IMR-90 (cell line): Measurements from ENCODE around the gene SLC38A1. TPM values are rescaled to one million over a fixed set of nuclear protein-coding genes. Genes with fewer than 3 reads are reported as not detected.

Experiments used
- ATAC-seq: fragments of 200-7000 bp; cut with Tn5 transposase; 2 replicates; pipeline ENCODE4 v1.9.1; 2020; ENCODE audit warnings: low read depth, mild to moderate bottlenecking, moderate library complexity
- BruUV-seq: library from RNA; stranded (reverse); fragments of 400-500 nt; replicated peaks from 2 replicates; lab custom pipeline; 2021; lab: Mats Ljungman, UMichigan
- CTCF ChIA-PET: fragments of 300-600 bp; formaldehyde crosslinking; extraction: SDS; loops from one replicate; lab custom pipeline; 2021; ENCODE audit warnings: antibody characterized with exemption; lab: Yijun Ruan, JAX
- POLR2A ChIA-PET: fragments of 300-600 bp; sonication (Branson Sonifier 250); formaldehyde crosslinking; loops from one replicate; lab custom pipeline; 2022; ENCODE audit warnings: antibody characterized with exemption; ENCODE audit not compliant: unreplicated experiment; lab: Charles Lee
- DNase-seq: peaks from one replicate; pipeline ENCODE4 v3.0.0; 2013
- H2AFZ ChIP-seq: replicated peaks from 2 replicates; pipeline ENCODE3; 2013; ENCODE audit warnings: low read length, mild to moderate bottlenecking; ENCODE audit not compliant: poor library complexity
- H2AK5ac ChIP-seq: 2 replicates; pipeline ENCODE4 v1.6.1; 2013; ENCODE audit warnings: low read depth, low read length, inconsistent platforms
- H2AK9ac ChIP-seq: replicated peaks from 2 replicates; pipeline ENCODE3; 2013; ENCODE audit warnings: mild to moderate bottlenecking, low read depth, low read length, moderate library complexity; ENCODE audit not compliant: poor library complexity
- H2BK120ac ChIP-seq: 2 replicates; pipeline ENCODE4 v1.6.1; 2013; ENCODE audit warnings: low read depth, low read length, inconsistent platforms
- H2BK15ac ChIP-seq: 3 replicates; pipeline ENCODE4 v1.6.1; 2013; ENCODE audit warnings: low read depth, low read length, inconsistent platforms
- H2BK20ac ChIP-seq: 2 replicates; pipeline ENCODE4 v1.6.1; 2013; ENCODE audit warnings: low read depth, mild to moderate bottlenecking, inconsistent platforms, low read length, moderate library complexity
- H2BK5ac ChIP-seq: 2 replicates; pipeline ENCODE4 v1.6.1; 2013; ENCODE audit warnings: mild to moderate bottlenecking, low read depth, low read length, inconsistent platforms; ENCODE audit not compliant: poor library complexity, severe bottlenecking
- H3K14ac ChIP-seq: replicated peaks from 2 replicates; pipeline ENCODE4 v1.6.1; 2013; ENCODE audit warnings: low read depth, low read length, inconsistent platforms
- H3K18ac ChIP-seq: 2 replicates; pipeline ENCODE4 v1.6.1; 2013; ENCODE audit warnings: low read depth, low read length, control low read depth
- H3K23ac ChIP-seq: 2 replicates; pipeline ENCODE4 v1.6.1; 2013; ENCODE audit warnings: low read depth, low read length, inconsistent platforms
- H3K27ac ChIP-seq: 2 replicates; pipeline ENCODE4 v1.5.1; 2013; ENCODE audit warnings: mild to moderate bottlenecking, control low read depth, low read length; ENCODE audit not compliant: insufficient read depth
- H3K27me3 ChIP-seq: 2 replicates; pipeline ENCODE4 v1.6.1; 2013; ENCODE audit warnings: low read length; ENCODE audit not compliant: control insufficient read depth, insufficient read depth
- H3K36me3 ChIP-seq: 2 replicates; pipeline ENCODE4 v1.6.1; 2013; ENCODE audit warnings: low read length, mixed read lengths; ENCODE audit not compliant: control insufficient read depth, insufficient read depth
- H3K4ac ChIP-seq: 2 replicates; pipeline ENCODE4 v1.6.1; 2013; ENCODE audit warnings: low read depth, low read length, inconsistent platforms
- H3K4me1 ChIP-seq: 2 replicates; pipeline ENCODE4 v1.6.1; 2013; ENCODE audit warnings: low read length, mixed read lengths; ENCODE audit not compliant: control insufficient read depth, insufficient read depth
- H3K4me2 ChIP-seq: 2 replicates; pipeline ENCODE4 v1.6.1; 2013; ENCODE audit warnings: low read depth, mild to moderate bottlenecking, control low read depth, low read length, moderate library complexity
- H3K4me3 ChIP-seq: 2 replicates; pipeline ENCODE4 v1.5.1; 2013; ENCODE audit warnings: low read depth, mild to moderate bottlenecking, control low read depth, low read length, moderate library complexity; ENCODE audit not compliant: insufficient read depth
- H3K56ac ChIP-seq: 2 replicates; pipeline ENCODE4 v1.6.1; 2013; ENCODE audit warnings: low read length, inconsistent platforms; ENCODE audit not compliant: insufficient read depth; ENCODE audit errors: extremely low read depth
- H3K79me1 ChIP-seq, 2 experiments: 2 replicates each; pipeline ENCODE4 v1.6.1; 2013; ENCODE audit warnings: low read length in 2 of 2, inconsistent platforms in 1 of 2, low read depth in 1 of 2
- H3K9ac ChIP-seq: 2 replicates; pipeline ENCODE4 v1.6.1; 2013; ENCODE audit warnings: low read depth, low read length, control low read depth
- H3K9me1 ChIP-seq: 2 replicates; pipeline ENCODE4 v1.6.1; 2013; ENCODE audit warnings: low read length, inconsistent platforms; ENCODE audit not compliant: insufficient read depth
- H3K9me3 ChIP-seq: 2 replicates; pipeline ENCODE4 v1.6.1; 2013; ENCODE audit warnings: low read length; ENCODE audit not compliant: control insufficient read depth, insufficient read depth
- H4K20me1 ChIP-seq: 2 replicates; pipeline ENCODE4 v1.6.1; 2013; ENCODE audit warnings: low read length, inconsistent platforms; ENCODE audit not compliant: insufficient read depth
- H4K5ac ChIP-seq: 2 replicates; pipeline ENCODE4 v1.6.1; 2013; ENCODE audit warnings: mild to moderate bottlenecking, low read depth, low read length, control low read depth
- H4K8ac ChIP-seq, 2 experiments: 2 replicates each; pipeline ENCODE4 v1.6.1; 2013; ENCODE audit warnings: low read depth in 2 of 2, low read length in 2 of 2, control low read depth in 1 of 2, inconsistent platforms in 1 of 2
- H4K91ac ChIP-seq: 2 replicates; pipeline ENCODE4 v1.6.1; 2013; ENCODE audit warnings: low read depth, low read length, inconsistent platforms; ENCODE audit not compliant: insufficient read depth
- BHLHE40 ChIP-seq: fragments of 150-350 bp; IDR thresholded peaks from 2 replicates; pipeline ENCODE4 v1.6.1; 2016; ENCODE audit warnings: mild to moderate bottlenecking, low read depth, low read length
- CHD1 ChIP-seq: IDR thresholded peaks from 2 replicates; pipeline ENCODE4 v1.6.1; 2012; ENCODE audit warnings: low read depth, low read length, improper control_type of control experiment
- CTCF ChIP-seq: conservative IDR thresholded peaks from 2 replicates; pipeline ENCODE4 v1.5.1; 2012; ENCODE audit warnings: mild to moderate bottlenecking, low read depth, low read length, improper control_type of control experiment
- ELK1 ChIP-seq: fragments of 150-350 bp; IDR thresholded peaks from 2 replicates; pipeline ENCODE4 v1.6.1; 2016; ENCODE audit warnings: low read depth, mild to moderate bottlenecking, low read length, moderate library complexity, borderline replicate concordance
- FOS ChIP-seq: fragments of 150-350 bp; IDR thresholded peaks from 2 replicates; pipeline ENCODE4 v1.6.1; 2016; ENCODE audit warnings: low read depth, low read length
- MAFK ChIP-seq: IDR thresholded peaks from 2 replicates; pipeline ENCODE4 v1.6.1; 2012; ENCODE audit warnings: low read depth, low read length, improper control_type of control experiment
- MAZ ChIP-seq: IDR thresholded peaks from 2 replicates; pipeline ENCODE4 v1.6.1; 2012; ENCODE audit warnings: low read depth, mild to moderate bottlenecking, low read length, improper control_type of control experiment, moderate library complexity, borderline replicate concordance
- MXI1 ChIP-seq: IDR thresholded peaks from 2 replicates; pipeline ENCODE4 v1.6.1; 2012; ENCODE audit warnings: low read depth, mild to moderate bottlenecking, low read length, moderate library complexity, borderline replicate concordance
- NFE2L2 ChIP-seq: fragments of 150-350 bp; IDR thresholded peaks from 2 replicates; pipeline ENCODE4 v1.6.1; 2016; ENCODE audit warnings: low read depth, mild to moderate bottlenecking, low read length
- POLR2A ChIP-seq: IDR thresholded peaks from 2 replicates; pipeline ENCODE4 v1.6.1; 2012; ENCODE audit warnings: mild to moderate bottlenecking, low read depth, low read length
- RAD21 ChIP-seq: IDR thresholded peaks from 2 replicates; pipeline ENCODE4 v1.6.1; 2012; ENCODE audit warnings: low read length, improper control_type of control experiment
- RCOR1 ChIP-seq: IDR thresholded peaks from 2 replicates; pipeline ENCODE4 v1.6.1; 2012; ENCODE audit warnings: mild to moderate bottlenecking, low read length, improper control_type of control experiment; ENCODE audit not compliant: insufficient replicate concordance
- RFX5 ChIP-seq: IDR thresholded peaks from 2 replicates; pipeline ENCODE4 v1.8.0; 2012; ENCODE audit warnings: low read depth, mild to moderate bottlenecking, low read length, moderate library complexity
- SMC3 ChIP-seq: fragments of 150-350 bp; IDR thresholded peaks from 2 replicates; pipeline ENCODE4 v1.6.1; 2016; ENCODE audit warnings: low read depth, mild to moderate bottlenecking, antibody characterized with exemption, low read length, moderate library complexity
- USF2 ChIP-seq: fragments of 150-350 bp; IDR thresholded peaks from 2 replicates; pipeline ENCODE4 v1.6.1; 2017; ENCODE audit warnings: mild to moderate bottlenecking, antibody characterized with exemption, low read length, low read depth
- WGBS, 2 experiments: methylation state at CpG; one replicate each; pipeline versions ENCODE4 v1.1.5 to v1.1.7; 2013; ENCODE audit warnings: missing lambda C conversion rate in 2 of 2; ENCODE audit not compliant: insufficient read length in 1 of 2; ENCODE audit errors: extremely low coverage in 2 of 2; 5-methylcytosine and 5-hydroxymethylcytosine counted together
- dilution Hi-C: fragments of 300-500 bp; cut with HindIII; formaldehyde crosslinking; loops from one replicate; pipeline ENCODE4 v1.14.3; 2018; ENCODE audit warnings: low sequenced_read_pairs; ENCODE audit not compliant: unreplicated experiment
- in situ Hi-C: fragments of 300-500 bp; cut with MboI; formaldehyde crosslinking; loops from 3 replicates; pipeline ENCODE4 v1.14.3; 2019; ENCODE audit warnings: low sequenced_read_pairs, inconsistent platforms, mixed read lengths
- intact Hi-C: fragments of 100-400 bp; cut with micrococcal nuclease; formaldehyde crosslinking; loops from 2 replicates; pipeline ENCODE4 v1.10.0; 2022
- polyA plus RNA-seq, 3 experiments: library from polyadenylated mRNA; depleted of rRNA; stranded (reverse); fragments of >200 nt; gene quantifications; 2 replicates each; pipeline ENCODE4 v1.2.3, GENCODE V29; 2012; ENCODE audit warnings: low replicate concordance in 1 of 3
- total RNA-seq: library from RNA; depleted of rRNA; stranded (reverse); fragments of >200 nt; gene quantifications from 2 replicates; pipeline ENCODE4 v1.2.3, GENCODE V29; 2012

The SLC38A1 gene
- total and polyA plus RNA-seq, 2 of the 4 experiments (the other 2 are of a cell fraction) = 22.8 to 61.5 TPM

- Histone ChIP-seq H2BK15ac (no peak overlapping the region), H2AK5ac (no peak overlapping the region), H2BK120ac (no peak overlapping the region), H3K27me3 (no peaks in the 10 kb centered on the region), H3K14ac (no peak overlapping the region), H3K9ac (no peak overlapping the region), H3K9me3 (no peaks in the 10 kb centered on the region), H2BK5ac (no peak overlapping the region), H3K4ac (no peak overlapping the region), H3K4me3 (no peak overlapping the region), H3K56ac (no peak overlapping the region), H2AFZ (no peak overlapping the region), H3K27ac (no peak overlapping the region), H3K18ac (no peak overlapping the region), H4K20me1 (peaks cover 29% of the 10 kb centered on the region), H4K91ac (no peak overlapping the region), H2AK9ac (no peak overlapping the region), H2BK20ac (no peak overlapping the region), H3K4me2 (peak overlapping the region; percentile 52; the same call in 1 of the 2 replicates), H3K36me3 (peaks cover 17% of the 10 kb centered on the region), H3K9me1 (peaks cover 23% of the 10 kb centered on the region), H3K23ac (no peak overlapping the region), H4K5ac (no peak overlapping the region), H3K79me1 (peaks cover 56 to 76% of the 10 kb centered on the region in 2 experiments), H4K8ac (no peak overlapping the region; a peak in 1 of 4 replicates), H3K4me1 (peaks cover 8% of the 10 kb centered on the region)
- in situ Hi-C loops (loop anchor here (5.0 kb wide), 1 partner anchor 52 kb away; the partner anchor contains the start of gene SLC38A1), intact Hi-C loops (no loop called here), dilution Hi-C loops (no loop called here)
- ChIA-PET CTCF (no interaction called here), POLR2A (no interaction called here)
- BruUV-seq = no TSS peak
- peak; percentile 67 for ATAC-seq
- 100% methylated on average over 2 of the region's 7 CpGs; no CpG with 5 or more reads in 1 of the 2 experiments for WGBS, 2 experiments
- DNase-seq = peak; percentile 36
- no peak for TF ChIP-seq RCOR1
- TF ChIP-seq NFE2L2 = no peak
- no peak for TF ChIP-seq SMC3
- no peak for TF ChIP-seq CHD1
- no peak for TF ChIP-seq CTCF
- TF ChIP-seq MAFK = no peak
- TF ChIP-seq FOS = no peak
- no peak for TF ChIP-seq MXI1
- TF ChIP-seq USF2 = no peak
- TF ChIP-seq RFX5 = no peak
- no peak for TF ChIP-seq RAD21
- TF ChIP-seq BHLHE40 = no peak
- no peak for TF ChIP-seq ELK1
- no peak for TF ChIP-seq MAZ
- no peak for TF ChIP-seq POLR2A
Observed at GRCh38 chr12:46214668-46215436, 54.0 kb downstream of the SLC38A1 start.
